IMR-90 (cell line): ENCODE results near the gene YPEL1. TPM values are rescaled to one million over a fixed set of nuclear protein-coding genes. Genes with fewer than 3 reads are reported as not detected.

Source experiments
- ATAC-seq: fragments of 200-7000 bp; cut with Tn5 transposase; 2 replicates; pipeline ENCODE4 v1.9.1; 2020; ENCODE audit warnings: low read depth, mild to moderate bottlenecking, moderate library complexity
- BruUV-seq: library from RNA; stranded (reverse); fragments of 400-500 nt; replicated peaks from 2 replicates; lab custom pipeline; 2021; lab: Mats Ljungman, UMichigan
- CTCF ChIA-PET: fragments of 300-600 bp; formaldehyde crosslinking; extraction: SDS; loops from one replicate; lab custom pipeline; 2021; ENCODE audit warnings: antibody characterized with exemption; lab: Yijun Ruan, JAX
- POLR2A ChIA-PET: fragments of 300-600 bp; sonication (Branson Sonifier 250); formaldehyde crosslinking; loops from one replicate; lab custom pipeline; 2022; ENCODE audit warnings: antibody characterized with exemption; ENCODE audit not compliant: unreplicated experiment; lab: Charles Lee
- DNase-seq: peaks from one replicate; pipeline ENCODE4 v3.0.0; 2013
- H2AFZ ChIP-seq: replicated peaks from 2 replicates; pipeline ENCODE3; 2013; ENCODE audit warnings: low read length, mild to moderate bottlenecking; ENCODE audit not compliant: poor library complexity
- H2AK5ac ChIP-seq: 2 replicates; pipeline ENCODE4 v1.6.1; 2013; ENCODE audit warnings: low read depth, low read length, inconsistent platforms
- H2AK9ac ChIP-seq: replicated peaks from 2 replicates; pipeline ENCODE3; 2013; ENCODE audit warnings: mild to moderate bottlenecking, low read depth, low read length, moderate library complexity; ENCODE audit not compliant: poor library complexity
- H2BK120ac ChIP-seq: 2 replicates; pipeline ENCODE4 v1.6.1; 2013; ENCODE audit warnings: low read depth, low read length, inconsistent platforms
- H2BK15ac ChIP-seq: 3 replicates; pipeline ENCODE4 v1.6.1; 2013; ENCODE audit warnings: low read depth, low read length, inconsistent platforms
- H2BK20ac ChIP-seq: 2 replicates; pipeline ENCODE4 v1.6.1; 2013; ENCODE audit warnings: low read depth, mild to moderate bottlenecking, inconsistent platforms, low read length, moderate library complexity
- H2BK5ac ChIP-seq: 2 replicates; pipeline ENCODE4 v1.6.1; 2013; ENCODE audit warnings: mild to moderate bottlenecking, low read depth, low read length, inconsistent platforms; ENCODE audit not compliant: poor library complexity, severe bottlenecking
- H3K14ac ChIP-seq: replicated peaks from 2 replicates; pipeline ENCODE4 v1.6.1; 2013; ENCODE audit warnings: low read depth, low read length, inconsistent platforms
- H3K18ac ChIP-seq: 2 replicates; pipeline ENCODE4 v1.6.1; 2013; ENCODE audit warnings: low read depth, low read length, control low read depth
- H3K23ac ChIP-seq: 2 replicates; pipeline ENCODE4 v1.6.1; 2013; ENCODE audit warnings: low read depth, low read length, inconsistent platforms
- H3K27ac ChIP-seq: 2 replicates; pipeline ENCODE4 v1.5.1; 2013; ENCODE audit warnings: mild to moderate bottlenecking, control low read depth, low read length; ENCODE audit not compliant: insufficient read depth
- H3K27me3 ChIP-seq: 2 replicates; pipeline ENCODE4 v1.6.1; 2013; ENCODE audit warnings: low read length; ENCODE audit not compliant: control insufficient read depth, insufficient read depth
- H3K36me3 ChIP-seq: 2 replicates; pipeline ENCODE4 v1.6.1; 2013; ENCODE audit warnings: low read length, mixed read lengths; ENCODE audit not compliant: control insufficient read depth, insufficient read depth
- H3K4ac ChIP-seq: 2 replicates; pipeline ENCODE4 v1.6.1; 2013; ENCODE audit warnings: low read depth, low read length, inconsistent platforms
- H3K4me1 ChIP-seq: 2 replicates; pipeline ENCODE4 v1.6.1; 2013; ENCODE audit warnings: low read length, mixed read lengths; ENCODE audit not compliant: control insufficient read depth, insufficient read depth
- H3K4me2 ChIP-seq: 2 replicates; pipeline ENCODE4 v1.6.1; 2013; ENCODE audit warnings: low read depth, mild to moderate bottlenecking, control low read depth, low read length, moderate library complexity
- H3K4me3 ChIP-seq: 2 replicates; pipeline ENCODE4 v1.5.1; 2013; ENCODE audit warnings: low read depth, mild to moderate bottlenecking, control low read depth, low read length, moderate library complexity; ENCODE audit not compliant: insufficient read depth
- H3K56ac ChIP-seq: 2 replicates; pipeline ENCODE4 v1.6.1; 2013; ENCODE audit warnings: low read length, inconsistent platforms; ENCODE audit not compliant: insufficient read depth; ENCODE audit errors: extremely low read depth
- H3K79me1 ChIP-seq, 2 experiments: 2 replicates each; pipeline ENCODE4 v1.6.1; 2013; ENCODE audit warnings: low read length in 2 of 2, inconsistent platforms in 1 of 2, low read depth in 1 of 2
- H3K9ac ChIP-seq: 2 replicates; pipeline ENCODE4 v1.6.1; 2013; ENCODE audit warnings: low read depth, low read length, control low read depth
- H3K9me1 ChIP-seq: 2 replicates; pipeline ENCODE4 v1.6.1; 2013; ENCODE audit warnings: low read length, inconsistent platforms; ENCODE audit not compliant: insufficient read depth
- H3K9me3 ChIP-seq: 2 replicates; pipeline ENCODE4 v1.6.1; 2013; ENCODE audit warnings: low read length; ENCODE audit not compliant: control insufficient read depth, insufficient read depth
- H4K20me1 ChIP-seq: 2 replicates; pipeline ENCODE4 v1.6.1; 2013; ENCODE audit warnings: low read length, inconsistent platforms; ENCODE audit not compliant: insufficient read depth
- H4K5ac ChIP-seq: 2 replicates; pipeline ENCODE4 v1.6.1; 2013; ENCODE audit warnings: mild to moderate bottlenecking, low read depth, low read length, control low read depth
- H4K8ac ChIP-seq, 2 experiments: 2 replicates each; pipeline ENCODE4 v1.6.1; 2013; ENCODE audit warnings: low read depth in 2 of 2, low read length in 2 of 2, control low read depth in 1 of 2, inconsistent platforms in 1 of 2
- H4K91ac ChIP-seq: 2 replicates; pipeline ENCODE4 v1.6.1; 2013; ENCODE audit warnings: low read depth, low read length, inconsistent platforms; ENCODE audit not compliant: insufficient read depth
- BHLHE40 ChIP-seq: fragments of 150-350 bp; IDR thresholded peaks from 2 replicates; pipeline ENCODE4 v1.6.1; 2016; ENCODE audit warnings: mild to moderate bottlenecking, low read depth, low read length
- CEBPB ChIP-seq: IDR thresholded peaks from 2 replicates; pipeline ENCODE4 v1.6.1; 2012; ENCODE audit warnings: low read depth, low read length, improper control_type of control experiment
- CHD1 ChIP-seq: IDR thresholded peaks from 2 replicates; pipeline ENCODE4 v1.6.1; 2012; ENCODE audit warnings: low read depth, low read length, improper control_type of control experiment
- FOS ChIP-seq: fragments of 150-350 bp; IDR thresholded peaks from 2 replicates; pipeline ENCODE4 v1.6.1; 2016; ENCODE audit warnings: low read depth, low read length
- MAFK ChIP-seq: IDR thresholded peaks from 2 replicates; pipeline ENCODE4 v1.6.1; 2012; ENCODE audit warnings: low read depth, low read length, improper control_type of control experiment
- MAZ ChIP-seq: IDR thresholded peaks from 2 replicates; pipeline ENCODE4 v1.6.1; 2012; ENCODE audit warnings: low read depth, mild to moderate bottlenecking, low read length, improper control_type of control experiment, moderate library complexity, borderline replicate concordance
- MXI1 ChIP-seq: IDR thresholded peaks from 2 replicates; pipeline ENCODE4 v1.6.1; 2012; ENCODE audit warnings: low read depth, mild to moderate bottlenecking, low read length, moderate library complexity, borderline replicate concordance
- NFE2L2 ChIP-seq: fragments of 150-350 bp; IDR thresholded peaks from 2 replicates; pipeline ENCODE4 v1.6.1; 2016; ENCODE audit warnings: low read depth, mild to moderate bottlenecking, low read length
- POLR2A ChIP-seq: IDR thresholded peaks from 2 replicates; pipeline ENCODE4 v1.6.1; 2012; ENCODE audit warnings: mild to moderate bottlenecking, low read depth, low read length
- RAD21 ChIP-seq: IDR thresholded peaks from 2 replicates; pipeline ENCODE4 v1.6.1; 2012; ENCODE audit warnings: low read length, improper control_type of control experiment
- RCOR1 ChIP-seq: IDR thresholded peaks from 2 replicates; pipeline ENCODE4 v1.6.1; 2012; ENCODE audit warnings: mild to moderate bottlenecking, low read length, improper control_type of control experiment; ENCODE audit not compliant: insufficient replicate concordance
- RFX5 ChIP-seq: IDR thresholded peaks from 2 replicates; pipeline ENCODE4 v1.8.0; 2012; ENCODE audit warnings: low read depth, mild to moderate bottlenecking, low read length, moderate library complexity
- SMC3 ChIP-seq: fragments of 150-350 bp; IDR thresholded peaks from 2 replicates; pipeline ENCODE4 v1.6.1; 2016; ENCODE audit warnings: low read depth, mild to moderate bottlenecking, antibody characterized with exemption, low read length, moderate library complexity
- USF2 ChIP-seq: fragments of 150-350 bp; IDR thresholded peaks from 2 replicates; pipeline ENCODE4 v1.6.1; 2017; ENCODE audit warnings: mild to moderate bottlenecking, antibody characterized with exemption, low read length, low read depth
- WGBS, 2 experiments: methylation state at CpG; one replicate each; pipeline versions ENCODE4 v1.1.5 to v1.1.7; 2013; ENCODE audit warnings: missing lambda C conversion rate in 2 of 2; ENCODE audit not compliant: insufficient read length in 1 of 2; ENCODE audit errors: extremely low coverage in 2 of 2; 5-methylcytosine and 5-hydroxymethylcytosine counted together
- dilution Hi-C: fragments of 300-500 bp; cut with HindIII; formaldehyde crosslinking; loops from one replicate; pipeline ENCODE4 v1.14.3; 2018; ENCODE audit warnings: low sequenced_read_pairs; ENCODE audit not compliant: unreplicated experiment
- in situ Hi-C: fragments of 300-500 bp; cut with MboI; formaldehyde crosslinking; loops from 3 replicates; pipeline ENCODE4 v1.14.3; 2019; ENCODE audit warnings: low sequenced_read_pairs, inconsistent platforms, mixed read lengths
- intact Hi-C: fragments of 100-400 bp; cut with micrococcal nuclease; formaldehyde crosslinking; loops from 2 replicates; pipeline ENCODE4 v1.10.0; 2022
- polyA plus RNA-seq, 3 experiments: library from polyadenylated mRNA; depleted of rRNA; stranded (reverse); fragments of >200 nt; gene quantifications; 2 replicates each; pipeline ENCODE4 v1.2.3, GENCODE V29; 2012; ENCODE audit warnings: low replicate concordance in 1 of 3
- total RNA-seq: library from RNA; depleted of rRNA; stranded (reverse); fragments of >200 nt; gene quantifications from 2 replicates; pipeline ENCODE4 v1.2.3, GENCODE V29; 2012
- TF ChIP-seq, protein P1 (sequence below): fragments of 150-350 bp; IDR thresholded peaks from 2 replicates; pipeline ENCODE4 v1.6.1; 2016; ENCODE audit warnings: low read depth, mild to moderate bottlenecking, low read length, moderate library complexity, borderline replicate concordance
- TF ChIP-seq, protein P2 (sequence below): conservative IDR thresholded peaks from 2 replicates; pipeline ENCODE4 v1.5.1; 2012; ENCODE audit warnings: mild to moderate bottlenecking, low read depth, low read length, improper control_type of control experiment

Gene YPEL1
- total and polyA plus RNA-seq, 2 of the 4 experiments (the other 2 are of a cell fraction), result 0.72 to 1.3 TPM

GRCh38 chr22:21699643-21700042 lies 36.0 kb downstream of the YPEL1 start:
- DNase-seq (no peak), ATAC-seq (no peak)
- H3K4ac ChIP-seq, result no peak overlapping the region
- H3K4me1 ChIP-seq, result peaks cover 16% of the 10 kb centered on the region
- intact Hi-C loops, result no loop called here
- H3K27me3 ChIP-seq, result no peaks in the 10 kb centered on the region
- no peak overlapping the region for H3K4me2 ChIP-seq
- no peak overlapping the region for H3K23ac ChIP-seq
- no peak overlapping the region for H3K56ac ChIP-seq
- H2BK15ac ChIP-seq, result no peak overlapping the region
- peaks cover 22% of the 10 kb centered on the region for H4K20me1 ChIP-seq
- POLR2A ChIA-PET, result interaction anchor here (0.5 kb wide), 1 partner anchor 9 kb away, joined by 13 read pairs; no protein-coding TSS in a partner anchor
- H2AFZ ChIP-seq, result no peak overlapping the region
- H3K9me3 ChIP-seq, result no peaks in the 10 kb centered on the region
- no peak overlapping the region for H2AK9ac ChIP-seq
- H4K91ac ChIP-seq, result no peak overlapping the region
- no peak overlapping the region for H3K14ac ChIP-seq
- H3K4me3 ChIP-seq, result no peak overlapping the region
- no TSS peak for BruUV-seq
- peaks cover 26% of the 10 kb centered on the region for H3K9me1 ChIP-seq
- no peak overlapping the region for H3K18ac ChIP-seq
- H2AK5ac ChIP-seq, result 0 out of 2 replicates have a peak overlapping the region, but pooled peaks have one; percentile 31
- H4K8ac ChIP-seq, result no peak overlapping the region
- peaks cover 48% of the 10 kb centered on the region for H3K36me3 ChIP-seq
- no peak overlapping the region for H2BK20ac ChIP-seq
- WGBS, 2 experiments, result 43% methylated on average over 1 of the region's 3 CpGs; no CpG with 5 or more reads in 1 of the 2 experiments
- H4K5ac ChIP-seq, result no peak overlapping the region
- peaks cover 0 to 15% of the 10 kb centered on the region in 2 experiments; a peak in 1 of 4 replicates for H3K79me1 ChIP-seq
- TF ChIP-seq, protein P1, sequence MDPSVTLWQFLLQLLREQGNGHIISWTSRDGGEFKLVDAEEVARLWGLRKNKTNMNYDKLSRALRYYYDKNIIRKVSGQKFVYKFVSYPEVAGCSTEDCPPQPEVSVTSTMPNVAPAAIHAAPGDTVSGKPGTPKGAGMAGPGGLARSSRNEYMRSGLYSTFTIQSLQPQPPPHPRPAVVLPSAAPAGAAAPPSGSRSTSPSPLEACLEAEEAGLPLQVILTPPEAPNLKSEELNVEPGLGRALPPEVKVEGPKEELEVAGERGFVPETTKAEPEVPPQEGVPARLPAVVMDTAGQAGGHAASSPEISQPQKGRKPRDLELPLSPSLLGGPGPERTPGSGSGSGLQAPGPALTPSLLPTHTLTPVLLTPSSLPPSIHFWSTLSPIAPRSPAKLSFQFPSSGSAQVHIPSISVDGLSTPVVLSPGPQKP, result no peak
- TF ChIP-seq SMC3, result no peak
- no peak for TF ChIP-seq RCOR1
- TF ChIP-seq POLR2A, result no peak
- no peak for TF ChIP-seq RFX5
- no peak for TF ChIP-seq FOS
- TF ChIP-seq USF2, result no peak
- TF ChIP-seq CEBPB, result no peak
- TF ChIP-seq MAZ, result no peak
- TF ChIP-seq, protein P2, sequence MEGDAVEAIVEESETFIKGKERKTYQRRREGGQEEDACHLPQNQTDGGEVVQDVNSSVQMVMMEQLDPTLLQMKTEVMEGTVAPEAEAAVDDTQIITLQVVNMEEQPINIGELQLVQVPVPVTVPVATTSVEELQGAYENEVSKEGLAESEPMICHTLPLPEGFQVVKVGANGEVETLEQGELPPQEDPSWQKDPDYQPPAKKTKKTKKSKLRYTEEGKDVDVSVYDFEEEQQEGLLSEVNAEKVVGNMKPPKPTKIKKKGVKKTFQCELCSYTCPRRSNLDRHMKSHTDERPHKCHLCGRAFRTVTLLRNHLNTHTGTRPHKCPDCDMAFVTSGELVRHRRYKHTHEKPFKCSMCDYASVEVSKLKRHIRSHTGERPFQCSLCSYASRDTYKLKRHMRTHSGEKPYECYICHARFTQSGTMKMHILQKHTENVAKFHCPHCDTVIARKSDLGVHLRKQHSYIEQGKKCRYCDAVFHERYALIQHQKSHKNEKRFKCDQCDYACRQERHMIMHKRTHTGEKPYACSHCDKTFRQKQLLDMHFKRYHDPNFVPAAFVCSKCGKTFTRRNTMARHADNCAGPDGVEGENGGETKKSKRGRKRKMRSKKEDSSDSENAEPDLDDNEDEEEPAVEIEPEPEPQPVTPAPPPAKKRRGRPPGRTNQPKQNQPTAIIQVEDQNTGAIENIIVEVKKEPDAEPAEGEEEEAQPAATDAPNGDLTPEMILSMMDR, result no peak
- TF ChIP-seq MXI1, result no peak
- TF ChIP-seq NFE2L2, result no peak
- TF ChIP-seq RAD21, result no peak
- TF ChIP-seq MAFK, result no peak
- TF ChIP-seq BHLHE40, result no peak
- no peak for TF ChIP-seq CHD1
- CTCF ChIA-PET, result no interaction called here
- H3K27ac ChIP-seq, result no peak overlapping the region
- no peak overlapping the region for H3K9ac ChIP-seq
- in situ Hi-C loops, result no loop called here
- dilution Hi-C loops, result no loop called here
- H2BK5ac ChIP-seq, result no peak overlapping the region
- H2BK120ac ChIP-seq, result no peak overlapping the region
